H1 (cell line): ENCODE results near the gene COL5A1. TPM values are rescaled to one million over a fixed set of nuclear protein-coding genes. Genes with fewer than 3 reads are reported as not detected.

Source experiments
- TAF7 ChIP-seq: optimal IDR thresholded peaks from 2 replicates; pipeline ENCODE3; 2011; ENCODE audit warnings: low read depth, mild to moderate bottlenecking, inconsistent platforms, low read length, moderate library complexity, borderline replicate concordance
- polyA plus RNA-seq, 7 experiments: library from polyadenylated mRNA; depleted of rRNA in 3 of 7; stranded (reverse) in 5 of 7; unstranded in 2 of 7; fragments of >200 nt in 5 of 7; fragments of 200-250 nt in 2 of 7; gene quantifications; 1 replicate in 5 of 7; 2 replicates in 1 of 7; 4 replicates in 1 of 7; pipeline versions ENCODE4 v1.2.1 to v1.2.3, GENCODE V29; 2011 to 2013; ENCODE audit warnings: missing spikeins in 2 of 7, mixed read lengths in 2 of 7
- total RNA-seq: library from RNA; stranded (reverse); fragmentation: NEBNext Ultra II Directional; extraction: Animal tissue kit (Norgen Biotek cat#: 25700); gene quantifications from 2 replicates; pipeline ENCODE4 v1.2.1, GENCODE V29; 2021
- TF ChIP-seq, protein P1 (sequence below): IDR thresholded peaks from 2 replicates; pipeline ENCODE4 v1.6.1; 2012; ENCODE audit warnings: low read length, inconsistent platforms

Gene COL5A1
- total and polyA plus RNA-seq, 2 of the 8 experiments (the other 6 are each of a cell fraction or from before 2014, with no cell fraction given), result 3.8 to 12.0 TPM

DNA sequence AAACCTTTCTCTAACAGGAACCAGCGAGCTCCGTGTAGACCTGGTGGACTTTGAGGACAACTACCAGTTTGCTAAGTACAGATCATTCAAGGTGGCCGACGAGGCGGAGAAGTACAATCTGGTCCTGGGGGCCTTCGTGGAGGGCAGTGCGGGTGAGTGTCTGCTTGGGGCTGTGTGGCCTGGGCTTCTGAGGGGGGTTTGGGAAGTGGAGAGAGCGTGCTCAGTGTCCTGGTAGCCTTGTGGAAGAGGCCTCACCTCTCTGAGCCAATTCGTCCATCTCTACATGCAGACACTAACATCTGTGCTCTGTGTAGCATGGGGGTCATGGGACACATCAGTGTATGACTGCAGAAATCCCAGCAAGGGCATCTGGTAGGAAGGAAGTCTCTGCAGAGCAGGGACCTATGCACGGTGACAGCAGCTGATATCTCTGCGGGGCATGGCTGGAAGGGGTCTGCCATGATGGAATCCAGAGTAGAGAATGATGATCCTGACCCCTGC, 244.9 kb downstream of the COL5A1 start (continued):
- TF ChIP-seq, protein P1, sequence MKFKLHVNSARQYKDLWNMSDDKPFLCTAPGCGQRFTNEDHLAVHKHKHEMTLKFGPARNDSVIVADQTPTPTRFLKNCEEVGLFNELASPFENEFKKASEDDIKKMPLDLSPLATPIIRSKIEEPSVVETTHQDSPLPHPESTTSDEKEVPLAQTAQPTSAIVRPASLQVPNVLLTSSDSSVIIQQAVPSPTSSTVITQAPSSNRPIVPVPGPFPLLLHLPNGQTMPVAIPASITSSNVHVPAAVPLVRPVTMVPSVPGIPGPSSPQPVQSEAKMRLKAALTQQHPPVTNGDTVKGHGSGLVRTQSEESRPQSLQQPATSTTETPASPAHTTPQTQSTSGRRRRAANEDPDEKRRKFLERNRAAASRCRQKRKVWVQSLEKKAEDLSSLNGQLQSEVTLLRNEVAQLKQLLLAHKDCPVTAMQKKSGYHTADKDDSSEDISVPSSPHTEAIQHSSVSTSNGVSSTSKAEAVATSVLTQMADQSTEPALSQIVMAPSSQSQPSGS, result no peak
- TF ChIP-seq TAF7, result no peak
